ENCODE measurements around the gene ZSWIM8.

GRCh38 chr10:73847031-73847430, 61.6 kb downstream of the ZSWIM8 start:
- no peak for TF ChIP-seq HMGXB4 (CRISPR knock-in tag; IDR thresholded peaks at IDR 0.05; ENCODE audit: borderline replicate concordance)
- no peak for TF ChIP-seq REST (IDR thresholded peaks at IDR 0.05)
- no peak for TF ChIP-seq ESRRA (IDR thresholded peaks at IDR 0.05; ENCODE audit: borderline replicate concordance, low read length)
- no peak for TF ChIP-seq POLR2A (IDR thresholded peaks at IDR 0.05; ENCODE audit: low read length)
- no peak for TF ChIP-seq MAZ (IDR thresholded peaks at IDR 0.05; ENCODE audit: borderline replicate concordance, low read depth, low read length)
